Measurements from ENCODE around the gene POU2F2.

The POU2F2 gene

GRCh38 chr19:42132030-42132628, at the start of gene POU2F2:
POU2F2 (minus strand) TSS chr19:42132446; CDS start chr19:42132411, 35 bp downstream.
- no peak for DNase-seq

GRCh38 chr19:42178791-42179674, 46.8 kb upstream of the POU2F2 start:
- no peak for DNase-seq

- no peak for DNase-seq
These were observed 45.4 kb upstream of the POU2F2 start for GRCh38 chr19:42177686-42178019.

GRCh38 chr19:42176990-42177685, 44.9 kb upstream of the POU2F2 start:
- DNase-seq, result peak; percentile 56

GRCh38 chr19:42176649-42176989, 44.4 kb upstream of the POU2F2 start:
- DNase-seq, result no peak

GRCh38 chr19:42175952-42176648, 43.9 kb upstream of the POU2F2 start:
- no peak for DNase-seq

GRCh38 chr19:42174958-42175734, 42.9 kb upstream of the POU2F2 start:
- DNase-seq, result no peak

GRCh38 chr19:42174188-42174587, 41.9 kb upstream of the POU2F2 start:
- DNase-seq, result no peak

- no peak for DNase-seq
These were observed 41.4 kb upstream of the POU2F2 start for GRCh38 chr19:42173695-42174094.

GRCh38 chr19:42172261-42172660, 40.0 kb upstream of the POU2F2 start:
- DNase-seq, result no peak

- DNase-seq, result no peak
These were observed 38.5 kb upstream of the POU2F2 start for GRCh38 chr19:42170715-42171114.

GRCh38 chr19:42169486-42170413, 37.5 kb upstream of the POU2F2 start:
- no peak for DNase-seq

GRCh38 chr19:42168206-42168605, 36.0 kb upstream of the POU2F2 start:
- no peak for DNase-seq

GRCh38 chr19:42166316-42166715, 34.1 kb upstream of the POU2F2 start:
- DNase-seq, result no peak

- DNase-seq, result no peak
These were observed 32.9 kb upstream of the POU2F2 start for GRCh38 chr19:42165146-42165545.

GRCh38 chr19:42161616-42162263, 29.5 kb upstream of the POU2F2 start:
- no peak for DNase-seq

GRCh38 chr19:42159942-42160341, 27.7 kb upstream of the POU2F2 start:
- no peak for DNase-seq

GRCh38 chr19:42158926-42159325, 26.7 kb upstream of the POU2F2 start:
- DNase-seq, result no peak

- no peak for DNase-seq
These were observed 24.3 kb upstream of the POU2F2 start for GRCh38 chr19:42156571-42156970.

GRCh38 chr19:42155796-42156195, 23.6 kb upstream of the POU2F2 start:
- no peak for DNase-seq

Measured in hematopoietic multipotent progenitor cell treated with erythropoietin and hydrocortisone succinate and interleukin-3 and kit ligand, for 8 days (in vitro differentiated cells).